Cerebellar nuclear complex (tissue), 1 donor: ENCODE measurements around the gene PLEKHS1.

Experiments
- DNase-seq, 2 experiments: peaks; one replicate each; lab custom pipeline; 2025; lab: John Stamatoyannopoulos, UW

PLEKHS1 gene

DNA sequence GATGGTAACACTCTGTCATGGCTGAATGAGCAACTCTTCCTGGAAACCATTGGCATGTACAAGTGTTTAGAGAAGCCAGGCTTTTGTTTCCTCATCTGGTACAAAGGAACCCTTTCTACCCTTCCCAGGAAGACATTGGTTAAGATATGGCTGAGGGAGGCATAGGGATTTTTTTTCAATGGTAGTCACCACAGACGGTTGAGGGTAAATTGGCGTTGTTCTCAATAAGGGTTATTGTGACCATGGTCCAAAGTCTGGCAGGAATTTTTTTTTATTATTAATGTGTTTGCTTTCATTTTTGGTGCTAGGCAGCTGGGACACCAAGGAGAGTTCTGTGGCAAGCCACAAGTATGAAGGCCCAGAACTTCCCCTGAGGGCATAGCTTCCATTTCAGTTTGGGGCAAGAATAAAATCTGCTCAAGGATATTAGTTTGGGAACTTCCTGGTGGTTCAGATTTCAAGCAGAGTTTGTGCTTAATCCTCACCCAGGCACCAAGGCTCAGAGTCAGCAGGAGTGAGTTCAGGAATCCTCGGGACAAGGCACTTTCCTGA is at the start of gene PLEKHS1:
TSS of gene PLEKHS1 (plus strand) at position 502 of the 552 bp plus-strand sequence. CDS start 3,596 bp downstream, outside the sequence.
- no peak for DNase-seq

GRCh38 chr10:113704637-113705343 is 46.7 kb upstream of the PLEKHS1 start:
- no peak for DNase-seq

GRCh38 chr10:113705344-113705652 is 46.2 kb upstream of the PLEKHS1 start:
- DNase-seq = no peak

GRCh38 chr10:113706623-113707022 is 44.9 kb upstream of the PLEKHS1 start:
- DNase-seq = no peak

DNA sequence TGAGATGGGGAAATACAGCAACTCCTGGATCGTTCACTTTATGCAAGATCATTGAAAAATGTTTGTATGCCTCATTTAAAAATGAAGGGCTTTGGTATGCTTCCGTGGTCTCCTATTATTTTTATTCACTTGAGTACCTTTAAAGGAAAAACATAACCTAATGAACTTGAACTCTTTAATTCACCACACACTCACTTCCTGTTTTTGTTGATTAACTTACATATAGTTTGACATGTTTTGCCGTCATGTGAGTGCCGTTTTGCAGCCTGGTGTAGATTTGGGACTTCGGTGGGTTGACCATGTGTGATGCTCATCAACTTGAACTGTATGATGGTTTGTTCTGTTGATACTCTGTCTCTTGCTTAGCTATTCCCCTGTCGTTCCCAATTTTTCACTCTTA is 42.8 kb upstream of the PLEKHS1 start:
- no peak for DNase-seq

DNA sequence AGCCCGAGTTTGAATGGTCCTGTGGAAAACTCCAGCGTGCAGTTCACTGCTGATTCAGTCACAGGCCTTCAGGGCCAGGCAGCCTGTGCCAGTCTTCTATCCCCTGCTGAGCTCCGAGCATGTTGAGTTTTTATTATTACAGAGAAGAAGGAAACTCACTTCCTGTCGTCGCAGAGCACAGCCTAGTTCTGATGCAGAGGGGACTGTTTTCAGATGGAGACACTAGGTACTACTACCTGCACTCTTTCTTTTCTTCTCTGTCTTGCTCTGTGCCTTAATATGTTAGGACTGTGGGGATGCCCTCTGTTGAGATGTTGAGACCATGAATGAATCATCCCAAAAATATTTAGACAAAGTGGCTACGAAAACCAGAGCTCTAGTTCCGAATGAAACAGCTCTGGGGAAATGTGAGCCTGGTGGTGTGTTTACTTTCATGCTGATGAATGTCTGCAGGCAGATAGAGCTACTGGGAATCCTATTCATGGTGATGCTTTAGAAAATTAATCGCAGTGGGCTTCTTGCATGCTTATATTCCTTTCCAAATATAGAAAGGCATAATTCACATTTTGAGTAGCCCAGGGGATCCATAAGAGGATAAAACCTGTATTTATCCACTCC is 42.2 kb upstream of the PLEKHS1 start:
- DNase-seq = no peak

DNA sequence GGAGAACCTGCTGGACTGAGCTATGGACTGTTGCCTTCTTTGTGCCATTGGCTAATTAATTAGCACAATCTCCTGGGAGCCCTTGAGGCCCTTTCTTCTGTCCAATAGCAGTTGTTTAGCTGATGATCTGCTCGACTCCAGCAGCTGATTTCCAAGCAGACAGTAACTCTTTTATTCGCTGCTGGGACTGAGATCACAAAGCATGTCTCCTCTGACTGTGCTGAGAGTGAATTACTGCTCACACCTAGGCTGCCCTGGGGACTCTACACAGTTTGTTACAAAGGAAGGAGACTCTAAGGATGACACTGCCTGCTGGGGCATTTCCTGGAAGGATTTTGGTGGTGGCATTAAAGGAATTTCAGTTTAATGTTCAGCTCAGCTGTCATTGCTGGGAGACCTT is 40.3 kb upstream of the PLEKHS1 start:
- DNase-seq = no peak

DNA sequence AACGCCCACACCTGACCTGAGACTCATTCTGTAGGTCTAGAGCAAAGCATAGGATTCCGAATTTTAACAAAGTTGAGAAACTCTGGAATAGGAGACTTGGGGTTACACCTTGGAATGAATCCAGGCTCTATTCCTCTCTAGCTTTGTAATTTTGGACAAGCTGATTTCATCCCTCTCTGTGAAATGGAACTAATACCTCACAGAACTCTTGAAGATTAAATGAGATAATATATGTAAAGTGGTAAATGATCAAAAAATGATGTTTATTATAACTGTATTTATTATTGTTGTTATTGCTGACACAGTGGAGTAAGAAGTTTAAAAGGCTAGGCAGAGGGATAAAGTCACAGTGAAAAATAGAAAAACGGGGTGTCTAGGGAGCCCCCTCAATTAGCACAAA is 39.5 kb upstream of the PLEKHS1 start:
- DNase-seq = no peak

DNA sequence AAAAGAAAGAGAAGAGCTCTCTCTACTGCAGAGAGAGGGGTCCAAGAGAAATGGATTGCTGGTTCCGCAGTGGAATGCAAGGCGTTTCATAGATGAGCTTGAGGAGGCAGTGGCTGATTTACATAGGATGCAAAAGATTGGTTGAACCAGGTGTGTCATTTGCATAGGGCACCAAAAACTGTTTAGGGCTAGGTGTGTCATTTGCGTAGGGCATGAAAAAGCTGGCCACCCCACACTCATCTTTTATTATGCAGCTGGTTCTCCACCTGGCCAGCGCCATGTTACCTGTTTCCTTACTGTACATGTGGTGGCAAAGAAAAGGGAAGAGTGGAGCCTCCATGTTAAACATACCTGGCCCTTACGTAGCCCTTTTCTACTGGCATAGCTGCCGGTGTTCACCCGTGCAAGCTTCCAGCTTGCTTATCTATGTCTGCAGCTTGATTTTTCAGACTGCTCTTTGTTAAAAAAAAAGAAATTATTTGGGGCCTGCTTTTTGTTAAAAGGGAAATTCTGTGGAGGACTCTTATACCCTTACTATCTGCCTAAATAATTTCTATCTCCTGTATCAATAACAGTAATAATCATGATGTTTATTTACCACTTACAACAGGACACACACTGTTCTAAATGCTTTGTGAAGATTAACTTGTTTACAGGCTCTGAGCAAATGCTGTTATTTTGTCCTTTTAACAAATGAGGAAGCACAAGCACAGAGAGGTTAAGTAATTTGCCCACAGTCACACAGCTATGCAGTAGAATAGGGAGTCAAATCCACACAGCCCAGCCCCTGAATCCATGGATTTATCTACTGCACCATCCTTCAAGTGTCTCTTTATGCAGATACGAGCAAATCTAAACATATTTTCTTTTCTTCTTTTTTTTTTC is 38.5 kb upstream of the PLEKHS1 start:
- DNase-seq = no peak

- DNase-seq = no peak
Measured at GRCh38 chr10:113713640-113713982, 37.9 kb upstream of the PLEKHS1 start.

DNA sequence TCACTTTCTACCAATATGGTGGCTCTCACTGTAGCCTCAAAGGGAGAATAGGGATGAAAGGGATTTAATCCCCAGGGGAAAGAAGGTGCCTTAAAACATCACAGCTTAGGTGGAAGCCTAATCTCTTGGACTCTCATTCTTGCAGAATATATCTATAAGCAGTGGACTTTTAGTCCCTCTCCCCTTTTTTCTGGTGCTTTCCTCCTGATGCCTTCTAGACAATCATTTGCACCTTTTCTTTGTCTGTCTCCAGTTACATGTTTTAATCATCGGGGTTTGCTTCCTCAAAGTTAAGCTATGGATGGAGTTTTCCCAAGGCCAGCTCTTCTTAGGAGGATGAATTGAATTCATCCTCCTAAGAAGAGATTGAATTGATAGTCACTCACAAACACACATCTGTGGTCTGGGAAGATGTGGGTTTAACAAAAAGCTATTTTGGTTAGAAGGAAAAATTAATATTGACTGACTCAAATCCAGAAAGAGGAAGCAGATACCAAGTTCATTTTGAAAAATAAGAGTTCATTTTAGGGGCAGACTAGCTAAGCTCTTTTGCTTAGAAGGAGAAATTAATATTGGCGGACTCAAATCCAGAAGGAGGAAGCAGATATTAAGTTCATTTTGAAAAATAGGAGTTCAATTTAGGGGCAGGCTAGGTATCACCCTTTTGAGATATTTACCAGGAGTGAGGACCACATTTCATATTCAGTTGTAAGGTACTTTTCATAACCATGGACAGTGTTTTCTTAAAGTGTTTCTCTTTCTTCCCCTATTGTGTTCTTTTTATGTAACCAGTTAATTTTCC is 35.2 kb upstream of the PLEKHS1 start:
- DNase-seq = no peak

- no peak for DNase-seq
Measured at GRCh38 chr10:113718969-113719822, 32.3 kb upstream of the PLEKHS1 start.

DNA sequence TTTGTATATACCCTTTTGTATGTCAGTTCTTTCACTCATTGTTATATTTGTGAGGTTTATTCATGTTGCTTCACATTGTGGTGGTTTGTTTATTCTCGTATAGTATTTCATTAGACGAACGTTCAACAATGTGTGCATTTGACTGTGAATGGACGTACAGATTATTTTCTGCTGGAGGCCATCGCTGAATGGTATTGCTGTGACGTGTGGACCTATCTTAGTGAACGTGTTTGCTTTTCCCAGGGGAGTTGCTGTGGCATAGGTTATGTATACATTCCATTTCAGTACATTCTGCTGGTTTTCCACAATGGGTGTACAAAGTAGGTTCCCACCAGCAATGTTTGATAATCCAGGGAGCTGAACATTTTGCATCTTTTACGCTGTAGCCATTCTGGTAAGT is 31.1 kb upstream of the PLEKHS1 start:
- no peak for DNase-seq

DNA sequence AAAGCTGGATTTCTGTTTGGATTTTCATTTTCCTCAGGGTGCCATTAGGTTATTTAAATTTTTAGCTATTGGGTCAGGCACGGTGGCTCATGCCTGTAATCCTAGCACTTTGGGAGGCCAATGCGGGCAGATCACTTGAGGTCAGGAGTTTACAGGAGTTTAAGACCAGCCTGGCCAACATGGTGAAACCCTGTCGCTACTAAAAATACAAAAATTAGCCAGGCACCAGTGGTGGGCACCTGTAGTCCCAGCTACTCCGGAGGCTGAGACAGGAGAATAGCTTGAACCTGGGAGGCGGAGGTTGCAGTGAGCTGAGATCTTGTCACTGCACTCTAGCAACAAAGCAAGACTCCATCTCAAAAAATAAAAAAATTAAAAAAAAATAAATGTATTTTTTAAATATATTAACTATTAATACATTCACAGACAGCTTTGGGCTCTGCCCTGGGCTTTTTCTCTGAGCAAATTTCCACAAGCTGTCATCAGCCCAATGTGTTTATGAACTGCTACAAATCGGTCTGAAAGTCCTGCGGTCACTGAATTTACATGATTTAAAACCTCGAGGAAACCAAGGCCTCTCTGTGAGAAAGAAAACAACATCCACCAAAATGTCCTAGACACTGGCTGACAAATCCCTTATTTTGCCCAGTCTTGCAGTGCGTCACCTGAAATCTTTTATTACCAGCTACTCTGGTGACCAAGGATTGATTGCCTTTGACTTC is 19.2 kb upstream of the PLEKHS1 start:
- no peak for DNase-seq

GRCh38 chr10:113732966-113733365 is 18.5 kb upstream of the PLEKHS1 start:
- no peak for DNase-seq

DNA sequence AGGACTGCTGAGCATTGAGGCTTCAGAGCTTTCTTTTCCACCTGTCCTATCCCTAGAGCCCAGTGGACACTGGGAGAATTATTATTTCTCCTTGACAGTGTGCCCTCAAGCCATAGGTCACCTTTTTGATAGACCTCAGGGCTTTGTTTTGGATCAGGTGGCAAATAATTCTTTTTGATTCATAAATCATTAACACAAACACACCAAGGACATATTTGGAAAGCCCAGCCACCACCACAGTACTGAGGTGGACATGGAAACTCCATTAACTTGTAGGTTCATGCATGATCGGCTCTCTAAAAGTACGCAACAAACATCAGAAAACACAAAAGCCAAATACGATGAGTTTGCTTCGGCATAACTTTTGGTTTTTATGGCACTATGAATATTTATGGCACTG is 17.8 kb upstream of the PLEKHS1 start:
- no peak for DNase-seq

- DNase-seq = no peak
Measured at GRCh38 chr10:113735913-113736312, 15.6 kb upstream of the PLEKHS1 start.

- no peak for DNase-seq
Measured at GRCh38 chr10:113736576-113736975, 14.9 kb upstream of the PLEKHS1 start.

DNA sequence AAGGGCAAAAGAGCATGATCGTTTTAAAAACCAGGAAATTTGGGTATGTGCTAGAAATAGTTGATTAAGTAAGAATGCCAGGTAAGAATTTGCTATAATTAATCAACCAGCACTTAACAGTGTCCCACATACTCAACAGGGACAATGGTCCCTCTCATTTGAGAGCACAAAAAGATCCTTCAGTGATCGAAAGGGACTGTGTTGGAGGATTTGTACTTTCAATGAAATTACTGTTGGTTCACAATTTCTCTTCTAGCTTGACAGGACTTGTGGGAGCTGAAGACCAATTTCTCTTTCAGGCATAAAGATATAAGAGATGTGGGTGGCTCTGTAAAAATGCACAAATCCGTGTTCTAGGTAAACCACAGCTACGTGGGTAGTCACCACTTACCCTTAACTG is 12.5 kb upstream of the PLEKHS1 start:
- DNase-seq = no peak

GRCh38 chr10:113739577-113739976 is 11.9 kb upstream of the PLEKHS1 start:
- no peak for DNase-seq
